CD4-positive, alpha-beta T cell treated with Interleukin-21 for 1 hour (primary cell): ENCODE measurements around the gene SLC26A8.
"Not testable (repeated sequence)": the region's sequence is repeated elsewhere in the genome, so short reads cannot be mapped to it uniquely, and the experiment has no call there.

ENCODE experiments used
- DNase-seq: peaks from one replicate; pipeline ENCODE4 v3.0.0-alpha.2; 2020

Gene SLC26A8

DNA sequence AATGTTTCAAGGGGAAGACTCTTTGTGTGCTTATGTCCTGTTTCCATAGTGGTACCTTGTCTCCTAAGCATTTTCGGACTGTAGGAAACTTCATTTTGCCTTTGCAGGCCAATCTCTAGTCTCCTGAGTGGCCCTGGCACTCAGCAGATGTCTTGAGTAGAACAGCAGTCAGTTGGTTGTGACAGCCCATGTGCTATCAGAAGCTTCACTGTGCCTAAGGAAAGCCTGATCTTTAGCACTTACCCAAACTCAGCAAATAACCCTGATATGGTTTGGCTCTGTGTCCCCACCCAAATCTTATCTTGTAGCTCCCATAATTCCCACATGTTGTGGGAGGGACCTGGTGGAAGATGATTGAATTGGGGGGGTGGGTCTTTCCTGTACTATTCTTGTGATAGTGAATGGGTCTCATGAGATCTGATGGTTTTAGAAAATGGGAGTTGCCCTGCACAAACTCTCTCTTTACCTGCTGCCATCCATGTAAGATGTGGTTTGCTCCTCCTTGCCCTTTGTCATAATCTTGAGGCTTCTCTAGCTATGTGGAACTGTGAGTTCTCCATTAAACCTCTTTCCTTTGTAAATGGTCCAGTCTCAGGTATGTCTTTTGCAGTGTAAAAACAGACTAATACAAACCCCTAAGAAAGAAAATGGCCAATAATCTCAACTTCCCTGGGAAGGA is 87.6 kb downstream of the SLC26A8 start:
- no peak for DNase-seq

DNA sequence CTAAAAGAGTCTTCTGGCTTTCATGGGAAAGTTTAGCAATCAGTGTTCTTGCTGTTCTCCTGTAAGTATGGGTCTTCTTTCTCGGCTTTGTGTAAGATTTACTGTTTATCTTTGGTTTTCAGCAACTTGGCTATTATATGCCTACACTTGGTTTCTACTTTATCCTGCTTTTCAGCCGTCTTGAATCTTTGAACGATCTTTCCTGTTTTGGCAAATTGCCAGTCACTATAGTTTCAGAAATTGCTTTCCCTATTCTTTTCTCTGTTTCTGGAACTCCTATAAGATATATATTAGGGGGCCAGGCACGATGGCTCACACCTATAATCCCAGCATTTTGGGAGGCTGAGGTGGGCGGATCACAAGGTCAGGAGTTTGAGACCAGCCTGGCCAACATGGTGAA is 89.0 kb downstream of the SLC26A8 start:
- no peak for DNase-seq

- no peak for DNase-seq
Measured at GRCh38 chr6:35933844-35934243, 90.6 kb downstream of the SLC26A8 start.

DNA sequence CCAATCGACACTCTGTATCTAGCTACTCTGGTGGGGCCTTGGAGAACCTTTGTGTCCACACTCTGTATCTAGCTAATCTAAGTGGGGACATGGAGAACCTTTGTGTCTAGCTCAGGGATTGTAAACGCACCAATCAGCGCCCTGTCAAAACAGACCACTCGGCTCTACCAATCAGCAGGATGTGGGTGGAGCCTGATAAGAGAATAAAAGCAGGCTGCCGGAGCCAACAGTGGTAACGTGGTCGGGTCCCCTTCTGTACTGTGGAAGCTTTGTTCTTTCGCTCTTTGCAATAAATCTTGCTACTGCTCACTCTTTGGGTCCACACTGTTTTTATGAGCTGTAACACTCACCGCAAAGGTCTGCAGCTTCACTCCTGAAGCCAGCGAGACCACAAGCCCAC is 92.6 kb downstream of the SLC26A8 start:
- not testable (repeated sequence) for DNase-seq

DNA sequence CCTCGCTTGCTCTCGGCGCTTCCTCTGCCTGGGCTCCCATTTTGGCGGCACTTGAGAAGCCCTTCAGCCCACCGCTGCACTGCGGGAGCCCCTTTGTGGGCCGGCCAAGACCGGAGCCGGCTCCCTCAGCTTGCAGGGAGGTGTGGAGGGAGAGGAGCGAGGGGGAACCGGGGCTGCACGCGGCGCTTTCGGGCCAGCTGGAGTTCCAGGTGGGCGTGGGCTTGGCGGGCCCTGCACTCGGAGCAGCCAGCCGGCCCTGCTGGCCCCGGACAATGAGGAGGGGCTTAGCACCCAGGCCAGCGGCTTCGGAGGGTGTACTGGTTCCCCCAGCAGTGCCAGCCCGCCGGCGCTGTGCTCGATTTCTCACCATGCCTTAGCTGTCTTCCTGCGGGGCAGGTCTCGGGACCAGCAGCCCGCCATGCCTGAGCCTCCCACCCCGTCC is 93.3 kb downstream of the SLC26A8 start:
- no peak for DNase-seq

DNA sequence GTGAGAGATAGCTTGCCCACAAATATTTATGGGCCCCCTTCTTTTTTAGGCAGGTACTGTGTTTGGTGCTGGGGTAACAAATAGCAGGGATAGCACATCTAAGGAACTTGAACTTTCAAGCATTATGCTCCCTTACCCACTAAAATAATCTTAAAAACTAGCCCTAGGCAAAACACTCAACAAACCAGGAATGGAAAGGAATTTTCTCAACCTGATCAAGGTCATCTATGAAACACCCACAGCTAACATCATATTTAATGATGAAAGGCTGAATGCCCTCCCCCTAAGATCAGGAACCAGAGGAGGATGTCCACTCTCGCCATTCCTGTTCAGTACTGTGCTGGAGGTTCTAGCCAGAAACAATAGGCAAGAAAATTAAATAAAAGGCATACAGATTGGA is 94.8 kb downstream of the SLC26A8 start:
- no peak for DNase-seq

- no peak for DNase-seq
Measured at GRCh38 chr6:35926509-35927215, 97.8 kb downstream of the SLC26A8 start.

DNA sequence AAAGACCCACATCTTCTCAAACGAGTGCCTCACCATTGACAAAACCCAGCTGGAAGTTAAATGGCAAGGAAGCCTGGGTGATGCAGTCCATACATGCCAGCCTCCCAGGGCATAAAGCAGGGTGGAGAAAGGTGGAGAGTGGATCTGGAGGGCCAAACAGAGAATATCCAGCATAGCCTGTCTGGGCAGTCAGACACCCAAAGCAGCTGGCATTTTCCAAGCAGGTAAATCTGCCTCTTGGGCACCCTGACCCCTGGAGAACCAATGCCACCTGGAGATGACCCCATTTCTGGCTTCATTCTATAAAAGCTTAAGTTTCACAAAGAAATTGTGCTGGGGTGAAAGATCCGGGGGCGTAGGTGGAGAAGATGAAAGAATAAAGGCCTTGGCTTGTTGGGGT is 98.5 kb downstream of the SLC26A8 start:
- DNase-seq: no peak

- no peak for DNase-seq
Measured at GRCh38 chr6:35924146-35924545, 100.3 kb downstream of the SLC26A8 start.

- no peak for DNase-seq
Measured at GRCh38 chr6:35922139-35922554, 102.3 kb downstream of the SLC26A8 start.

GRCh38 chr6:35920793-35921732 is 103.4 kb downstream of the SLC26A8 start, which contains the start of gene SRPK1:
SRPK1 (minus strand) TSS chr6:35921098; CDS start chr6:35921056, 42 bp downstream.
- DNase-seq: peak; percentile 89

GRCh38 chr6:35919827-35920751 is 104.4 kb downstream of the SLC26A8 start:
- peak; percentile 64 for DNase-seq

DNA sequence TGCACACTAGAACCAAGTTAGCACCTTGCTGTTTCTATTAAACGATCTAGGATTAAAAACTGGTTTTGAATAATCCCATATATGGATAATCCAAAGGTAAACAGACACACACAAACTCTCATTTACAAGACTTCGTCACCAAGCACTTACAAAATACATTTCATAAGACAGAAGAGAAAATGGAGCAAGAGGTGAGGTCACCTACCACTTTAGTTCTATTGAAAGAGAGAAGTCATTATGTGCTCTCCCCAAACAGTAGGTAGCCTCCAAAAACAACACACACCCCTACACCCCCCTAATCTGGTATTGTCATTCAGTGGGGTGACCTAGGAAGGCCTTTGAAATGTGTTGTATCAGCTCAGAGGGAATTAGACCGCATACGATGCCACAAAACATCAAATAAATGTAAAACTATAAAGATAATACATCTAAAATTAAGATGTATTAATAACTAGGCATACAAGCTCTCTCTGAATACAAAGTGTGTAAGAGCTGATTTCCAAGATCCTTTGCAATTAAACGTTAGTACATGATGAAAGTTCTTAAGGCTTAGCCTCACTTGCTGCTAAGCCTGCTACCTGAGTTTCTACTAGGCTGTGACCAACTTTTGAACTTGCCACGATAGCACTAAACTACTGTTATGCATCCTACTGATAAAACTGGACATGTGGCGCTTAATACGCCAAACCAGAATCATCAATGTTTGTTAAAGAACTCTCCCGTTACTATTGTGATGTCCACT is 105.2 kb downstream of the SLC26A8 start:
- DNase-seq: peak; percentile 16

GRCh38 chr6:35916893-35917292 is 107.5 kb downstream of the SLC26A8 start:
- DNase-seq: not testable (repeated sequence)

DNA sequence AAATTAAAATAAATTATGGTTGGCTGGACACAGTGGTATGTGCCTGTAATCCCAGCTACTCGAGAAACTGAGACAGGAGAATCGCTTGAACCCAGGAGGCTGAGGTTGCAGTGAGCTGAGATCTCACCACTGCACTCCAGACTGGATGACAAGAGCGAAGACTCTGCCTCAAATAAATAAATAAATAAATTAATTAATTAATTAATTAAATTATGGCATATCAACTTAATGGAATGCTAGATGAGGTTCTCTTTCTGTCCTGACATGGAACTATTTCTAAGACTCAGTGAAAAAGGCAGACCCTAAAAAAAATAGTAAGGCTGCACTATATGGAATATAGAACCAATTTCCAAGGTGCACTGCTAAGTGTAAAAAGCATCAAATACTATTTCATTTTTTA is 108.4 kb downstream of the SLC26A8 start:
- DNase-seq: no peak

DNA sequence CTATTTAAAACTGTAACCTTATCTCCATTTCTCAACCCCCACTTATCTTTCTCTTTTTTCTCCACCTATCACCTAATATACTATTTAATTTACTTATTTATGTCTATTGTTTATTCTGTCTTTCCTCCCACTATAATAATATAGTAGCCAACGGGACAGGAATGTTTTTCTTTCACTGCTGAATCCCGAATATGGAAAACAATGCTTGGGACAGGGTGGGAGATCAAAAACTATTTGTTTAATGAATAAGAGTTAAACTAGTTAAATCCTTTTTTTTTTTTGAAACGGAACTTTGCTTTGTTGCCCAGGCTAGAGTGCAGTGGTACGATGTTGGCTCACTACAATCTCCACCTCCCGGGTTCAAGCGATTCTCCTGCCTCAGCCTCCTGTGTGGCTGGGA is 109.9 kb downstream of the SLC26A8 start:
- no peak for DNase-seq

- no peak for DNase-seq
Measured at GRCh38 chr6:35911871-35912653, 112.4 kb downstream of the SLC26A8 start.

- DNase-seq: not testable (repeated sequence)
Measured at GRCh38 chr6:35909571-35909970, 114.9 kb downstream of the SLC26A8 start.

GRCh38 chr6:35908753-35909401 is 115.6 kb downstream of the SLC26A8 start:
- not testable (repeated sequence) for DNase-seq

DNA sequence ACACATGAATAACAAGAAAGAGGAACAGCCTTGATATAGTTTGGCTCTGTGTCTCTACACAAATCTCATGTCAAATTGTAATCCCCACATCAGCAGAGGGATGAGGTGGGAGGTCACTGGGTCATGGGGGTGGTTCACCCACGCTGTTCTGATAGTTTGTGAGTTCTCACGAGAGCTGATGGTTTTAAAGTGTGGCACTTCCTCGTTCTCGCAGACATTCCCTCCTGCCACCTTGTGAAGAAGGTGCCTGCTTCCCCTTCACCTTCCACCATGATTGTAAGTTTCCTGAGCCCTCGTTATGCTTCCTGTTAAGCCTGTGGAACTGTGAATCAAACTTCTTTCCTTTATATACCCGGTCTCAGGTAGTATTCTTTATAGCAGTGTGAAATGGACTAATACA is 116.7 kb downstream of the SLC26A8 start:
- no peak for DNase-seq
